GM18505 (cell line): Measurements from ENCODE around the gene SNX22.

ENCODE experiments used
- ATAC-seq: cut with Tn5 transposase; IDR thresholded peaks from one replicate; pipeline ENCODE4 v1.9.1; 2021; ENCODE audit not compliant: unreplicated experiment
- POLR2A ChIP-seq: IDR thresholded peaks from 4 replicates; pipeline ENCODE4 v1.6.1; 2011; ENCODE audit warnings: borderline replicate concordance; ENCODE audit not compliant: insufficient read depth, insufficient read length; ENCODE audit errors: extremely low read depth

The SNX22 gene

DNA sequence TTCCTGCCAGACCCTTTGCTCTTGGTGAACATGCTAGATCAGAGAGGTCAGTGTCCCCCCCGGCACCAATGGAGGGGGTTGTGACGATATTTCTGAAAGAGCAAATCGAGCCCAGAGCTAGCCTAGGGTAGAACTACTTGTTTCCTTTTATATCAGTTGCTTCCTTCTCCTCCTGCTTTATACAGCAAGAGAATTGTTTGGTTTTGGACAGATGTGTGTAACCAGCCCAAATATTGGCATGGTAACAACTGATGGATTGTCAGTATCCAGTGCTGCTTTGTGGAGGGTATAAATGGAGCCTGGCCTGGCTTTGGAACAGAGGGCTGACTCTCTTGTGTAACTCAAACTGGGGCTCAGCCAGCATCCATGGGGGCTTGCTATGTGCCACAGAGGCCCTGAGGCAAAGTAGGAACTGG lies 28.6 kb upstream of the SNX22 start:
- ATAC-seq = no peak
- no peak for TF ChIP-seq POLR2A

DNA sequence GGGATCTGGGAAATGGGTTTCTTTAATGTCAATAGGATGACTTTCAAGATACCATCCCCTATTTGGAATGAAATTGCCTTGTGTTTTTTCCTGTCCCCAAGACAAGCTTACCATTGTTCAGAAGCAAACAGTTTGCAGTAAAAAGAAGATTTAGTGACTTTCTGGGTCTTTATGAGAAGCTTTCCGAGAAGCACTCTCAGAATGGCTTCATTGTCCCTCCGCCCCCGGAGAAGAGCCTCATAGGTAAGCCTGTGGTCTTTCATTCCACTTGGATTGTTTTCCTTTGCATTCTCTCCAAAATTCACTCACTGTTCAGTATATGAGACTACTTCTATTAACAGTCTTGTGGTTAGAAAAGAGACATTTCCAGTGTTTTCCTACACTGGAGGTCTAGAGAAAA lies 25.6 kb upstream of the SNX22 start:
- no peak for ATAC-seq
- no peak for TF ChIP-seq POLR2A

DNA sequence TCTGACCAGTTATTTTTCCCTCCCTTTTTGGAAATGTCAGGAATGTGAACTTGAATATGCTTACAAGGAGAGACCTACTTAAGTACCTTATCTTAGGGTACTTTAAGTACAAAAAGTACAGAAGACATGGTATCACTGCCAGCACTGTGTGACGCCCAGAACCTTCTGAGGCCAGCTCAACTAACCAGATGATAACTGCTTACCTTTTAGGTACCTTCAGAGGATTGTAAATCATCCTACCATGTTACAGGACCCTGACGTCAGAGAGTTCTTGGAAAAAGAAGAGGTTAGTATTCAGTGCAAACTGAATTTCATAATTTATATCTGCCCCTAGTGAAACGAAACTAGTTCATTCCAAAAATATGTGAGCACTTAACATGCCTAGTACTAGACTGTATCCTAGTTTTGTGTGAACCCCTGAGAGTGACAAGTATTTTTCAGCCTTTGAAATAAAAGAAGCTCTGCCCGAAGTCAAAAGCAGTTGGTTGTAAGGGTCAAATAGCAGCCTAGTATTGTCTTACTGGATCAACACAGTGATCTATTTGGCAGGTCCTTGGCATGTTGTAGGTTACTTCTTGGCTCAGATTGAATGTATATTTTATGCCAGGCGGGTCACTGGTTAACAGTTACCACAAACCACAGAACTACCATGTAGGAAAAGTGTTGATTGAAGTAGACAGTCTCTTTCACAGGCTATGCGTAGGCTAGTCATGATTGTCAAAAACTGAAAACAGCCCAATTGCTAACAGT lies 23.8 kb upstream of the SNX22 start:
- no peak for TF ChIP-seq POLR2A
- no peak for ATAC-seq

GRCh38 chr15:64130159-64130558 lies 21.4 kb upstream of the SNX22 start:
- TF ChIP-seq POLR2A = no peak

DNA sequence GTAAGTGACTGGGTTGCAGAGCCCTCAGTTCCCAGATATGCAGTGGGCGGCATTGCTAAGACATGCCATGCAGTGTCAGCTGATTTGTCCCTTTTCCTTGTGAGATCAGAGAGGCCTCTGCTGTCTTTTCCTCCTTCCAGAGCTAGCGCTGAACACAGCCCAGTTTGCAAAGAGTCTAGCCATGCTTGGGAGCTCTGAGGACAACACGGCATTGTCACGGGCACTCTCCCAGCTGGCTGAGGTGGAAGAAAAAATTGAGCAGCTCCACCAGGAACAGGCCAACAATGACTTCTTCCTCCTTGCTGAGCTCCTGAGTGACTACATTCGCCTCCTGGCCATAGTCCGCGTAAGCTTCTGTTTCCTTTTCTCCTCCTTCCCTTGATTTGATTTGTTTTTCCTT lies 20.0 kb upstream of the SNX22 start:
- ATAC-seq = no peak
- TF ChIP-seq POLR2A = no peak

More at GRCh38 chr15:64130159-64130558, 21.4 kb upstream of the SNX22 start:
- no peak for ATAC-seq

- ATAC-seq = no peak
- TF ChIP-seq POLR2A = no peak
These were observed 19.3 kb upstream of the SNX22 start for GRCh38 chr15:64132217-64132616.

- TF ChIP-seq POLR2A = no peak
- no peak for ATAC-seq
These were observed 17.7 kb upstream of the SNX22 start for GRCh38 chr15:64133623-64134344.

DNA sequence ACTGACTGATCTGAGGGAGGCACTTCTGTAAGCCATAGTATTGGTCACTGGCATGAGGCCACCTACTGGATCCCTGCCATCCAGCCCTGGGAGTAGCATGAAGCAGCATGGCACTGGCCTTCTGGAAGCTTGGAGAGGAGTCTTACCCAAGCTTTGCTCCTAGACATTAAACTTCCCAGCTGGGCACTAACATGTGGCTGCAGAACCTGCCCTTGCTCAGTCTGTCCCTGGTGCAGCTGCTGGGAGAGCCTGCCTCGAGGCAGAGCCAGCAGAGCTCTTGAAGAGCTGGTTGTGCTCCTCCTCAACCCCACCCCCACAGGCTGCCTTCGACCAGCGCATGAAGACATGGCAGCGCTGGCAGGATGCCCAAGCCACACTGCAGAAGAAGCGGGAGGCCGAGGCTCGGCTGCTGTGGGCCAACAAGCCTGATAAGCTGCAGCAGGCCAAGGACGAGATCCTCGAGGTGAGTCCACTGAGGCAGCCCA lies 17.1 kb upstream of the SNX22 start:
- no peak for ATAC-seq
- no peak for TF ChIP-seq POLR2A

DNA sequence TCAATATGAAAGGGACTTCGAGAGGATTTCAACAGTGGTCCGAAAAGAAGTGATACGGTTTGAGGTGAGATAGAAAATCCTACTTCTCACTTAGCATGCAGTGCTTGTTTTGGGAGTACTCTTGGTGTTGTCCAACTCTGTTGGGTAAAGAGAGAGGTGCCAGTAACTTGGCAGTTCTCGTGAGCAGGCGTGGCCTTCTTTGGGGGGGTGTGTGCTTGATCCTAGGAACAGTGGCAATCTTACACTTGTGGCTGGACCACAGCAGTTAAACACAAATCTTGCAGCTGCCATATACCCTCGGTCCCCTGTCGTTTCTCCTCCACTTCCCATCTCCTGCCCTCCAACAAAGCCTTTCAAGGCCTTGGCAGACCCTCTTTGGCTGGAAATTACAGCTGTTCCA lies 15.2 kb upstream of the SNX22 start:
- ATAC-seq = no peak
- no peak for TF ChIP-seq POLR2A

DNA sequence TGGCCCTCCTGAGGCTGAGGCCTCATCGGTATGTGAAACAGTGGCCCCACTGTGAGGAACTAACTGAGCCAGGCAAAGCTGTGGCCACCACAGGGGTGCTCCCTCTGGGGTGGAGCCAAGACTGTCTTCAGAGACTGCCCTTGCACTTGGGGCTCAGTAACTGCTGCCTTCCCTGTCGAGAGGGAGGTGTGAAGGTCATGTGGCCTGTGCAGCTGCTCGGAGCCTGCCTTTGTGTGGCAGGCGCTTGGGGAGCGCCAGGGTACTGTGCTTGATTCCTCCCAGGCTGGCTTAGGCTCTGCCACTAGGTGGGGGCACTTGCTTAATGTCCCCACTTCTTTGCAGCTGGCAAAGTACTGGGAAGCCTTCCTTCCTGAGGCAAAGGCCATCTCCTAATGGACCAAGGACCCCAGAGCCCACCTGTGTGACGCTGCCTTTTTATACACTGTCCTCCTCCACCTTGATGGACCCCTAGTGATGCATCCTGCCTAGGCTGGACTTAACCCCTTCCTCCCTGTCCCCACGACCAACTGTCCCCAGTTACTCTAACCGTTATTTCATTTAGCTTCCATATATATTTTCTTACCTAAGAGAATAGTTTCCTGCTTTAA lies 14.2 kb upstream of the SNX22 start:
- ATAC-seq = no peak
- no peak for TF ChIP-seq POLR2A

GRCh38 chr15:64138331-64138941 lies 13.1 kb upstream of the SNX22 start:
- no peak for TF ChIP-seq POLR2A
- no peak for ATAC-seq

DNA sequence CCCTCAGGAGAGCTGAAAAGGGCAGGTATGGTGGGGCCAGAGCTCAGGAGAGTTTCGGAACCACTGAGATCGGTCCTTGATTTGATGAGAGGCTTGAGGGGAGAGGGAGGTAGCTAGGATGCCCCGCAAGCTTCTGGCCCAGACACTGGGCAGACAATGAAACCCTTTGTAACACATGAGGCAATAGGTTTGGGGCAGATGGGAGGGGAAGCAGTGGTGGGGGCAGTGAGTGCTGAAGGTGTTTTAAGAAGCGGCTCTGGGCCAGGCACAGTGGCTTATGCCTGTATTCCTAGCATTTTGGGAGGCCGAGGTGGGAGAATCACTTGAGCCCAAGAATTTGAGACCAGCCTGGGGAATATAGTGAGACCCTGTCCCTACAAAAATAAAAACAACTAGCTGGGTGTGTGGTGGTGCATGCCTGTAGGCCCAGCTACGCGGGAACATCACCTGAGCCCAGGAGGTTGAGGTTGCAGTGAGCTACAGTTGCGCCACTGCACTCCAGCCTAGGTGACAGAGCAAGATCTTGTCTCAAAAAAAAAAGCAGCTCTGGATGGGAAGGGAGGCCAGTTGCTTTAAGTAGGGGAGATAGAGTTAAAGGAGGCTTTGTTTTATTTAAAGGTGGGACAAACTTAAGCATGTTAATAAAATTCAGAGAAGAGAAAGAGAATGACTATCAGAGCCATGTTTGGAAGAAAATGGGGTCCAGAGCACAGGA lies 9.6 kb upstream of the SNX22 start:
- no peak for ATAC-seq
- TF ChIP-seq POLR2A = no peak

DNA sequence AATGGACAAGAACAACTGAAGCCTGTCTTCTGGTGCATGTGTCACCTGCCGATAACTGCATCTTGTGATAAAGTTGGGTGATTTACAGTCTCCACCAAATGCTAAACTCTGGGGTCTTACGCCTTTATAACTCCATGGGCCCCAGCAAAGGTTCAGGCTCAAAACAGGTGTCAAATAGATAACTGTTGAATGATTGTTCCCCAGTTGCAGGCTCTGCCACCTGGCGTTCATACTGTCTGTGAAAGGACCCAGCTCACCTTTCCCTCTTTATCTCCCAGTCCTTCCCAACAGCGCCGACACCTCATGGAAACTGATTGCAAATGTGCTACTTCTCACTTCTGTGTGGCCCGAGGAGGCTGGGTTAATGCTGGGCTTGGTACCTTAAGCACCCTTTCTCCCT lies 8.3 kb upstream of the SNX22 start:
- no peak for ATAC-seq
- no peak for TF ChIP-seq POLR2A
